Measurements from ENCODE around the gene LIPC. TPM values are rescaled to one million over a fixed set of nuclear protein-coding genes. Genes with fewer than 3 reads are reported as not detected.

The LIPC gene
- polyA plus RNA-seq, 4 donors: 2.0 to 16.8 (median 13.1) TPM

- no peak for DNase-seq (ENCODE audit: low read depth in 4 of 4, low spot score in 3 of 4)
These were observed 80.7 kb downstream of the LIPC start for GRCh38 chr15:58512522-58512921.

- DNase-seq (ENCODE audit: low read depth in 4 of 4, low spot score in 3 of 4): no peak
These were observed 81.2 kb downstream of the LIPC start for GRCh38 chr15:58513008-58513407.

GRCh38 chr15:58513726-58514336 lies 82.0 kb downstream of the LIPC start:
- no peak for DNase-seq (ENCODE audit: low read depth in 4 of 4, low spot score in 3 of 4)

GRCh38 chr15:58515807-58516206 lies 84.0 kb downstream of the LIPC start:
- DNase-seq (ENCODE audit: low read depth in 4 of 4, low spot score in 3 of 4): no peak

- DNase-seq (ENCODE audit: low read depth in 4 of 4, low spot score in 3 of 4): no peak
These were observed 85.5 kb downstream of the LIPC start for GRCh38 chr15:58517252-58517681.

- no peak for DNase-seq (ENCODE audit: low read depth in 4 of 4, low spot score in 3 of 4)
These were observed 86.1 kb downstream of the LIPC start for GRCh38 chr15:58517682-58518525.

GRCh38 chr15:58518626-58519025 lies 86.8 kb downstream of the LIPC start:
- DNase-seq (ENCODE audit: low read depth in 4 of 4, low spot score in 3 of 4): no peak

GRCh38 chr15:58519516-58519915 lies 87.7 kb downstream of the LIPC start:
- no peak for DNase-seq (ENCODE audit: low read depth in 4 of 4, low spot score in 3 of 4)

- no peak for DNase-seq (ENCODE audit: low read depth in 4 of 4, low spot score in 3 of 4)
These were observed 88.7 kb downstream of the LIPC start for GRCh38 chr15:58520464-58520863.

- DNase-seq (ENCODE audit: low read depth in 4 of 4, low spot score in 3 of 4): no peak
These were observed 89.1 kb downstream of the LIPC start for GRCh38 chr15:58520936-58521292.

- DNase-seq (ENCODE audit: low read depth in 4 of 4, low spot score in 3 of 4): peak in 3 of 4 donors; percentile 60 to 71 (median 69)
These were observed 89.7 kb downstream of the LIPC start for GRCh38 chr15:58521293-58521991.

GRCh38 chr15:58522391-58522790 lies 90.6 kb downstream of the LIPC start:
- DNase-seq (ENCODE audit: low read depth in 4 of 4, low spot score in 3 of 4): no peak

- no peak for DNase-seq (ENCODE audit: low read depth in 4 of 4, low spot score in 3 of 4)
These were observed 91.1 kb downstream of the LIPC start for GRCh38 chr15:58522865-58523264.

GRCh38 chr15:58523634-58524033 lies 91.8 kb downstream of the LIPC start:
- DNase-seq (ENCODE audit: low read depth in 4 of 4, low spot score in 3 of 4): no peak

GRCh38 chr15:58524247-58524646 lies 92.5 kb downstream of the LIPC start:
- DNase-seq (ENCODE audit: low read depth in 4 of 4, low spot score in 3 of 4): no peak

GRCh38 chr15:58525991-58526421 lies 94.2 kb downstream of the LIPC start:
- DNase-seq (ENCODE audit: low read depth in 4 of 4, low spot score in 3 of 4): no peak

- no peak for DNase-seq (ENCODE audit: low read depth in 4 of 4, low spot score in 3 of 4)
These were observed 94.9 kb downstream of the LIPC start for GRCh38 chr15:58526647-58527192.

GRCh38 chr15:58527573-58528187 lies 95.9 kb downstream of the LIPC start:
- no peak for DNase-seq (ENCODE audit: low read depth in 4 of 4, low spot score in 3 of 4)

GRCh38 chr15:58528188-58528870 lies 96.5 kb downstream of the LIPC start:
- peak; percentile 57 to 79 (median 66) for DNase-seq (ENCODE audit: low read depth in 4 of 4, low spot score in 3 of 4)

- no peak for DNase-seq (ENCODE audit: low read depth in 4 of 4, low spot score in 3 of 4)
These were observed 97.2 kb downstream of the LIPC start for GRCh38 chr15:58529041-58529440.
